ENCODE measurements around the gene SPTB. TPM values are rescaled to one million over a fixed set of nuclear protein-coding genes. Genes with fewer than 3 reads are reported as not detected.

SPTB gene
- total RNA-seq, 1 experiment from 2014 or later = 0.13 TPM

DNA sequence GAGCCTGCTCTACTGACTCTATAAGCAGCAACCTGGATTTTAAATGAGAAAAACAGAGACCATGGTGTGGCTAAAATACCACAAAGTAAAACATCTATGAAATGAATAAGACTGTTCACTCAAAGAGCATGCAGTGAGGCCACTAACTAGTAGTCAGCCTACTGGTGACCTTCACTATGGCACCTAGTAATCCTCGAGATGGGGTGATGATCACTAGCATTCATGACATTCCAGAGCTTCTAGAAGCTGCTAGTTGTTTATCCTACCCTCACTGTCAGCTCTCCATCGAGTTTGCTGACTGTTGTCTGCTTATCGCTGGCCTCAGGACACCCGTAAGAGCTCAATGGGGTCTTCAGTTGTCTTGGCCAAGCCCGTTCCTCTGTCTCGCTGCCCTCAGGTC is 13.7 kb downstream of the SPTB start:
- no peak for DNase-seq (ENCODE audit: low read depth, low spot score)
- Histone ChIP-seq H3K9me3 (ENCODE audit: control insufficient read depth, insufficient read depth, low read depth, low read length) (no peaks in the 10 kb centered on the region), H3K4me1 (ENCODE audit: control insufficient read depth, insufficient read depth, low read length) (no peaks in the 10 kb centered on the region), H3K36me3 (ENCODE audit: control insufficient read depth, insufficient read depth, low read length) (no peaks in the 10 kb centered on the region), H3K27ac (ENCODE audit: low read length) (no peak overlapping the region), H3K4me3 (ENCODE audit: low read depth in 2 of 2, low read length in 2 of 2) (no peak overlapping the region), H3K27me3 (ENCODE audit: control insufficient read depth, insufficient read depth, low read length) (peaks cover 10% of the 10 kb centered on the region)
- TF ChIP-seq, protein P1, sequence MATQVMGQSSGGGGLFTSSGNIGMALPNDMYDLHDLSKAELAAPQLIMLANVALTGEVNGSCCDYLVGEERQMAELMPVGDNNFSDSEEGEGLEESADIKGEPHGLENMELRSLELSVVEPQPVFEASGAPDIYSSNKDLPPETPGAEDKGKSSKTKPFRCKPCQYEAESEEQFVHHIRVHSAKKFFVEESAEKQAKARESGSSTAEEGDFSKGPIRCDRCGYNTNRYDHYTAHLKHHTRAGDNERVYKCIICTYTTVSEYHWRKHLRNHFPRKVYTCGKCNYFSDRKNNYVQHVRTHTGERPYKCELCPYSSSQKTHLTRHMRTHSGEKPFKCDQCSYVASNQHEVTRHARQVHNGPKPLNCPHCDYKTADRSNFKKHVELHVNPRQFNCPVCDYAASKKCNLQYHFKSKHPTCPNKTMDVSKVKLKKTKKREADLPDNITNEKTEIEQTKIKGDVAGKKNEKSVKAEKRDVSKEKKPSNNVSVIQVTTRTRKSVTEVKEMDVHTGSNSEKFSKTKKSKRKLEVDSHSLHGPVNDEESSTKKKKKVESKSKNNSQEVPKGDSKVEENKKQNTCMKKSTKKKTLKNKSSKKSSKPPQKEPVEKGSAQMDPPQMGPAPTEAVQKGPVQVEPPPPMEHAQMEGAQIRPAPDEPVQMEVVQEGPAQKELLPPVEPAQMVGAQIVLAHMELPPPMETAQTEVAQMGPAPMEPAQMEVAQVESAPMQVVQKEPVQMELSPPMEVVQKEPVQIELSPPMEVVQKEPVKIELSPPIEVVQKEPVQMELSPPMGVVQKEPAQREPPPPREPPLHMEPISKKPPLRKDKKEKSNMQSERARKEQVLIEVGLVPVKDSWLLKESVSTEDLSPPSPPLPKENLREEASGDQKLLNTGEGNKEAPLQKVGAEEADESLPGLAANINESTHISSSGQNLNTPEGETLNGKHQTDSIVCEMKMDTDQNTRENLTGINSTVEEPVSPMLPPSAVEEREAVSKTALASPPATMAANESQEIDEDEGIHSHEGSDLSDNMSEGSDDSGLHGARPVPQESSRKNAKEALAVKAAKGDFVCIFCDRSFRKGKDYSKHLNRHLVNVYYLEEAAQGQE (IDR thresholded peaks at IDR 0.05; ENCODE audit: insufficient read depth in 1 of 2, low read depth in 2 of 2, low read length in 1 of 2) = no peak
- no peak for ATAC-seq
- ChIA-PET POLR2A (no interaction called here), CTCF (no interaction called here)
- intact Hi-C loops (cut with micrococcal nuclease; ENCODE audit: unreplicated experiment) (no loop called here), in situ Hi-C loops (cut with HindIII; ENCODE audit: low pct_unique_long_range_greater_than_20kb, low sequenced_read_pairs) (no loop called here)
- no TSS peak for BruUV-seq (replicated peaks)

DNA sequence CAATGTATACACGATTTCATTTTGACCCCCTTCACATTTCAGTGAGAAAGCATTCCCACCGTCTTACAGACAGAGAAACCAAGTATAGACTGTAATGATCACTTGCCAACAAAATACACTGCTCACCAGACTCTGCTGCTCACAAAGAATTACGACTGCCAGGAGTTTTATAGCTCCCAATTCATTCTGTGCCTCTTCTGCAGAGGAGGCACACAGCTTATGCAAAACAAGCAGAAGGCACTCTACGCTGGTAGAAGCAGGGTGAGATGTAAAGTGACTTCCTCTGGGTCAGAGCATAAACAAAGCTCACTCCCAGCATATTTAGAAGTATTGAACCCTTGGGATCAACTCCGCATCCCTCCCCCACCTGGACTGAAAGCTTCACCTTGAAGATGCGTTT is 14.6 kb downstream of the SPTB start:
- H3K27me3 ChIP-seq (ENCODE audit: control insufficient read depth, insufficient read depth, low read length) = peaks cover 10% of the 10 kb centered on the region
- no peak overlapping the region for H3K27ac ChIP-seq (ENCODE audit: low read length)
- ATAC-seq (no peak), DNase-seq (ENCODE audit: low read depth, low spot score) (no peak)
- POLR2A ChIA-PET = no interaction called here
- in situ Hi-C loops (cut with HindIII; ENCODE audit: low pct_unique_long_range_greater_than_20kb, low sequenced_read_pairs) (no loop called here), intact Hi-C loops (cut with micrococcal nuclease; ENCODE audit: unreplicated experiment) (no loop called here)
- TF ChIP-seq, protein P2, sequence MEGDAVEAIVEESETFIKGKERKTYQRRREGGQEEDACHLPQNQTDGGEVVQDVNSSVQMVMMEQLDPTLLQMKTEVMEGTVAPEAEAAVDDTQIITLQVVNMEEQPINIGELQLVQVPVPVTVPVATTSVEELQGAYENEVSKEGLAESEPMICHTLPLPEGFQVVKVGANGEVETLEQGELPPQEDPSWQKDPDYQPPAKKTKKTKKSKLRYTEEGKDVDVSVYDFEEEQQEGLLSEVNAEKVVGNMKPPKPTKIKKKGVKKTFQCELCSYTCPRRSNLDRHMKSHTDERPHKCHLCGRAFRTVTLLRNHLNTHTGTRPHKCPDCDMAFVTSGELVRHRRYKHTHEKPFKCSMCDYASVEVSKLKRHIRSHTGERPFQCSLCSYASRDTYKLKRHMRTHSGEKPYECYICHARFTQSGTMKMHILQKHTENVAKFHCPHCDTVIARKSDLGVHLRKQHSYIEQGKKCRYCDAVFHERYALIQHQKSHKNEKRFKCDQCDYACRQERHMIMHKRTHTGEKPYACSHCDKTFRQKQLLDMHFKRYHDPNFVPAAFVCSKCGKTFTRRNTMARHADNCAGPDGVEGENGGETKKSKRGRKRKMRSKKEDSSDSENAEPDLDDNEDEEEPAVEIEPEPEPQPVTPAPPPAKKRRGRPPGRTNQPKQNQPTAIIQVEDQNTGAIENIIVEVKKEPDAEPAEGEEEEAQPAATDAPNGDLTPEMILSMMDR (IDR thresholded peaks at IDR 0.05) = no peak
- TF ChIP-seq POLR2AphosphoS5 (IDR thresholded peaks at IDR 0.05; ENCODE audit: low read depth, low read length) = no peak
- TF ChIP-seq SIN3A (IDR thresholded peaks at IDR 0.05; ENCODE audit: borderline replicate concordance, insufficient read depth, low read depth, low read length) = no peak
- no peak for TF ChIP-seq TCF7L2 (IDR thresholded peaks at IDR 0.05; ENCODE audit: low read depth, low read length)
- TF ChIP-seq, protein P1 (IDR thresholded peaks at IDR 0.05; ENCODE audit: insufficient read depth in 1 of 2, low read depth in 2 of 2, low read length in 1 of 2) = no peak
- no peaks in the 10 kb centered on the region for H3K4me1 ChIP-seq (ENCODE audit: control insufficient read depth, insufficient read depth, low read length)
- H3K36me3 ChIP-seq (ENCODE audit: control insufficient read depth, insufficient read depth, low read length) = no peaks in the 10 kb centered on the region
- CTCF ChIA-PET = no interaction called here
- H3K9me3 ChIP-seq (ENCODE audit: control insufficient read depth, insufficient read depth, low read depth, low read length) = no peaks in the 10 kb centered on the region
- H3K4me3 ChIP-seq (ENCODE audit: low read depth in 2 of 2, low read length in 2 of 2) = no peak overlapping the region
- no TSS peak for BruUV-seq (replicated peaks)
